ENCODE results near the gene LDHD.

GRCh38 chr16:75102595-75102994 is 14.0 kb downstream of the LDHD start:
- no peak for TF ChIP-seq EP300 (IDR thresholded peaks at IDR 0.05; ENCODE audit: borderline replicate concordance in 1 of 2, low read depth in 2 of 2, low read length in 2 of 2)
- no peak for TF ChIP-seq CTCF (IDR thresholded peaks at IDR 0.05; ENCODE audit: control extremely low read depth in 1 of 3, insufficient read depth in 1 of 3, low read depth in 1 of 3, low read length in 3 of 3)

Data from H1 (cell line).